OCI-LY7 (cell line): ENCODE results near the gene SLC25A29. TPM values are rescaled to one million over a fixed set of nuclear protein-coding genes. Genes with fewer than 3 reads are reported as not detected.

Experiments
- BruUV-seq: library from RNA; stranded (reverse); fragments of 400-500 nt; replicated peaks from 2 replicates; lab custom pipeline; 2021; lab: Mats Ljungman, UMichigan
- CTCF ChIA-PET: fragments of 300-600 bp; sonication (Branson Sonifier 250); formaldehyde crosslinking; loops from one replicate; lab custom pipeline; 2022; ENCODE audit warnings: antibody characterized with exemption; ENCODE audit not compliant: unreplicated experiment; lab: Charles Lee
- POLR2A ChIA-PET: fragments of 300-600 bp; sonication (Branson Sonifier 250); formaldehyde crosslinking; loops from one replicate; lab custom pipeline; 2022; ENCODE audit warnings: antibody characterized with exemption; lab: Charles Lee
- DNase-seq: peaks from one replicate; pipeline ENCODE4 v3.0.0-alpha.2; 2015; ENCODE audit warnings: low spot score
- H2AFZ ChIP-seq: fragments of 200-600 bp; sonication (generic), shearing (Covaris generic); 2 replicates; pipeline ENCODE4 v1.6.1; 2014; ENCODE audit warnings: mild to moderate bottlenecking, antibody characterized with exemption, low read length, moderate library complexity
- H3K27ac ChIP-seq: fragments of 200-600 bp; sonication (generic); 2 replicates; pipeline ENCODE4 v1.5.1; 2014; ENCODE audit warnings: mixed run types, low read depth, mild to moderate bottlenecking, moderate library complexity, low read length, inconsistent platforms; ENCODE audit not compliant: poor library complexity, severe bottlenecking
- H3K36me3 ChIP-seq: fragments of 200-600 bp; sonication (generic); 2 replicates; pipeline ENCODE4 v1.6.1; 2014; ENCODE audit warnings: mild to moderate bottlenecking, antibody characterized with exemption, low read length, moderate library complexity, mixed read lengths; ENCODE audit not compliant: insufficient read depth
- H3K4me1 ChIP-seq: fragments of 200-600 bp; sonication (generic); 2 replicates; pipeline ENCODE4 v1.5.1; 2014; ENCODE audit warnings: mild to moderate bottlenecking, low read length; ENCODE audit not compliant: insufficient read depth, poor library complexity, severe bottlenecking
- H3K4me2 ChIP-seq: fragments of 200-600 bp; sonication (generic); 2 replicates; pipeline ENCODE4 v1.6.1; 2014; ENCODE audit warnings: mild to moderate bottlenecking, low read length
- H3K4me3 ChIP-seq: fragments of 200-600 bp; sonication (generic); 2 replicates; pipeline ENCODE4 v1.5.1; 2014; ENCODE audit warnings: mild to moderate bottlenecking, low read depth, low read length; ENCODE audit not compliant: poor library complexity, severe bottlenecking
- H3K79me2 ChIP-seq: fragments of 200-600 bp; sonication (generic); 2 replicates; pipeline ENCODE4 v1.6.1; 2016; ENCODE audit warnings: low read depth, mild to moderate bottlenecking, low read length, moderate library complexity, mixed read lengths; ENCODE audit not compliant: insufficient read depth
- H3K9me2 ChIP-seq: fragments of 200-600 bp; sonication (generic); 2 replicates; pipeline ENCODE4 v1.6.1; 2016; ENCODE audit warnings: mild to moderate bottlenecking, low read length, mixed read lengths; ENCODE audit not compliant: insufficient read depth
- H3K9me3 ChIP-seq: fragments of 200-600 bp; sonication (generic); 2 replicates; pipeline ENCODE4 v1.6.1; 2014; ENCODE audit warnings: mild to moderate bottlenecking, mixed run types, low read length, mixed read lengths
- H4K20me1 ChIP-seq: fragments of 200-600 bp; sonication (generic); 2 replicates; pipeline ENCODE4 v1.6.1; 2014; ENCODE audit warnings: mild to moderate bottlenecking, antibody characterized with exemption, low read length, moderate library complexity, mixed read lengths; ENCODE audit not compliant: insufficient read depth
- CTCF ChIP-seq: fragments of 200-600 bp; sonication (generic); conservative IDR thresholded peaks from 2 replicates; pipeline ENCODE4 v1.5.1; 2014; ENCODE audit warnings: mild to moderate bottlenecking, antibody characterized with exemption, low read length, moderate library complexity, mixed read lengths
- EZH2phosphoT487 ChIP-seq: fragments of 200-600 bp; sonication (generic); IDR thresholded peaks from 2 replicates; pipeline ENCODE4 v1.6.1; 2018; ENCODE audit warnings: low read depth, borderline replicate concordance, mild to moderate bottlenecking, mixed run types, antibody characterized with exemption, low read length, moderate library complexity, mixed read lengths
- intact Hi-C: fragments of 100-400 bp; cut with micrococcal nuclease; formaldehyde crosslinking; loops from one replicate; pipeline ENCODE4 v1.10.0; 2022; ENCODE audit not compliant: unreplicated experiment
- total RNA-seq, 2 experiments: library from RNA; depleted of rRNA in 1 of 2; stranded (reverse); fragments of >200 nt in 1 of 2; shearing (Covaris generic) in 1 of 2; gene quantifications; 2 replicates each; pipeline ENCODE4 v1.2.3, GENCODE V29; 2014 to 2022

The SLC25A29 gene
- total RNA-seq, 2 experiments from 2014 or later: 14.6 to 34.8 TPM

DNA sequence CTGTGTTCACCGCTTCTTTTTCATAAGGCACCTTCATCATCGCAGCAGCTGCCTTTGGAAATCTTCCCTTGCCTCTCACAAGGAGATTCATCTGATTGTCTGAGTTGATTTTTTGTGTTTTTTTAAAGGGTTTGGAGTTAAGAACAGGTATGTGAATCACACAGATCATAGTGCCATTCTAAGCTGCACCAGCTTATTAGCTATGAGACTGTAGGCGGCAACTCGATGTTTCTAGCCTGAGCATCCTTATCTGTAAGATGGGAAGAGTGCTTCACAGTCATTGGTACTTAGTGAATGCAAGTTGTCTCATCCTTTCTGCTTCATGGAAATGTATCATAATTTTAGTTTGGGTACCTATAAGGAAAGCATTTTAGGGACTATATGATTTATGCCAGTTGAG lies 32.0 kb downstream of the SLC25A29 start:
- peaks cover 85% of the 10 kb centered on the region for H3K36me3 ChIP-seq
- no peak overlapping the region for H3K4me3 ChIP-seq
- no peak overlapping the region for H3K4me2 ChIP-seq
- no peak for TF ChIP-seq CTCF
- TF ChIP-seq EZH2phosphoT487: no peak
- no peaks in the 10 kb centered on the region for H3K9me2 ChIP-seq
- H4K20me1 ChIP-seq: peaks cover 46% of the 10 kb centered on the region
- ChIA-PET POLR2A (interaction anchor here (1.7 kb wide), 1 partner anchor 11 kb away, joined by 4 read pairs; no protein-coding TSS in a partner anchor), CTCF (no interaction called here)
- H2AFZ ChIP-seq: no peak overlapping the region
- no TSS peak for BruUV-seq
- intact Hi-C loops: no loop called here
- H3K27ac ChIP-seq: no peak overlapping the region
- DNase-seq: no peak
- H3K4me1 ChIP-seq: peaks cover 14% of the 10 kb centered on the region
- H3K79me2 ChIP-seq: peaks cover 95% of the 10 kb centered on the region
- no peaks in the 10 kb centered on the region for H3K9me3 ChIP-seq

DNA sequence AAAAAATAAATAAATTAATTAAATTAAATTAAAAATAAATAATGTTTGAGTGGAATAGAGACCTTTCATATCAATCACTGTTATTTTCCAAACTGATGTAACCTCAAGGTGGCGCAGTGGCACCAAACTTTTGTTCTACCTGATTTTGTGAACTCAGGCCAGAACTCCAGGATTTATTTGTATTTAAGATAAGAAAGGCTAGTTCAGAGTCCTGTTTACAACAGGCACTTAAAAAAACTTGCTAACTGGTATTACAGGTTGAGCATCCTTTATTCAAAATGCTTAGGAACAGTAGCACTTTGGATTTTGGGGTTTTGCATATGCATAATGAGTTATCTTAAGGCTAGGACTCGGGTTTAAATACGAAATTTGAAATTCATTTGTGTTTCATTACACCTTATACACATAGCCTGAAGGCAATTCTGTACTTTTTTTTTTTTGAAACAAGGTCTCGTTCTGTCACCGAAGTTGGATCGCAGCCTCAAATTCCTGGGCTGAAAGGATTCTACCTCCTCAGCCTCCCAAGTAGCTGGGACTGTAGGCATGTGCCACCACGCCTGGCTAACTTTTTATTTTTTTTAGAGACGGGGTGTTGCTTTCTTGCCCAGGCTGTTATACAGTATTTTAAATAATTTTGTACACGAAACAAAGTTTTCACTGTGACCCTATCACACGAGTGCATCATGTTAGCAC lies 34.9 kb downstream of the SLC25A29 start:
- Histone ChIP-seq H3K9me2 (no peaks in the 10 kb centered on the region), H3K9me3 (no peaks in the 10 kb centered on the region), H4K20me1 (peaks cover 47% of the 10 kb centered on the region), H3K4me2 (no peak overlapping the region), H3K27ac (no peak overlapping the region), H3K4me1 (no peaks in the 10 kb centered on the region), H3K4me3 (no peak overlapping the region), H2AFZ (no peak overlapping the region), H3K79me2 (peaks cover 95% of the 10 kb centered on the region), H3K36me3 (peaks cover 83% of the 10 kb centered on the region)
- TF ChIP-seq CTCF (peak; percentile 76), EZH2phosphoT487 (no peak)
- intact Hi-C loops: no loop called here
- BruUV-seq: no TSS peak
- CTCF ChIA-PET: no interaction called here
- peak; percentile 37 for DNase-seq
- POLR2A ChIA-PET: no interaction called here

DNA sequence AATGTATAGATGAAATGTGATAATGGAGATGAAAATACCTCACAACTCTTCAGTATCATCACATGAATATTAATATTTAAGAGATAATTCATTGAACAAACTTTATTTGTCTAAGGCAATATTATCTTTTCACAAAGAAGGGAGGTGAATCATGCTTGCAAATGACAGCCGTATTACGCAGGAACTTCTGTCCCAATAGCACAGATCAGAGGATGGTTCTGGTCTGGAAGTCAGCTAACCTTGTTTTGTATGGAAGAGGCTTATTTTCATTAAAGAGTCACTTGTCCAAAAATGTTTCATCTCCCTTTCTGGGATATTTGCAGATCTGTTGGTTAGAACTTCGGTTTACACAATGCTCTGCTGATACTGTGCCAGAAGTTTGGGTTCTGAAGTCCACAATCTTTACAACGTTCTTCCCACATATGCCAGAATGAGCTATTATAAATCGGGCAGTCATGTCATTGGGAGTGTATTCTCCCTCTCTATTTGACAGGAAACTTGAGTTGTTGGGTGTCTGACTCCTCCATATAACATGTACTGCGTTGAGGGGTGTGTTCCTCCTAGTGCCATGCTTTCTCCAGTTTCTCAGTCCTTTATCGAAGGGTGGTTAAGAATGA lies 37.5 kb downstream of the SLC25A29 start:
- POLR2A ChIA-PET: interaction anchor here (0.6 to 1.0 kb wide), 2 partner anchors 106 to 208 kb away, joined by 3 read pairs; a partner anchor contains a TSS
- Histone ChIP-seq H3K27ac (no peak overlapping the region), H2AFZ (no peak overlapping the region), H3K36me3 (peaks cover 83% of the 10 kb centered on the region), H3K4me1 (peaks cover 6% of the 10 kb centered on the region), H4K20me1 (peaks cover 33% of the 10 kb centered on the region; the same call in 1 of the 2 replicates), H3K9me3 (no peaks in the 10 kb centered on the region), H3K4me2 (no peak overlapping the region), H3K79me2 (peaks cover 94% of the 10 kb centered on the region), H3K9me2 (no peaks in the 10 kb centered on the region), H3K4me3 (no peak overlapping the region)
- BruUV-seq: no TSS peak
- CTCF ChIA-PET: no interaction called here
- no peak for TF ChIP-seq EZH2phosphoT487
- no peak for TF ChIP-seq CTCF
- DNase-seq: no peak
- intact Hi-C loops: no loop called here
